Measurements from ENCODE around the gene CHRNG.

CHRNG gene

GRCh38 chr2:232588680-232589585 is 49.4 kb downstream of the CHRNG start:
- Histone ChIP-seq H2AFZ (ENCODE audit: low read depth, low read length) (no peak overlapping the region), H3K36me3 (replicated peaks; ENCODE audit: low read depth, low read length) (no peaks in the 10 kb centered on the region), H3K27me3 (ENCODE audit: low read depth, low read length) (no peaks in the 10 kb centered on the region), H3K9me3 (ENCODE audit: insufficient read depth, low read length) (no peaks in the 10 kb centered on the region), H3K4me1 (ENCODE audit: low read length) (no peaks in the 10 kb centered on the region), H3K4me2 (ENCODE audit: low read length) (no peak overlapping the region), H3K4me3 (ENCODE audit: low read length) (no peak overlapping the region), H3K9ac (ENCODE audit: low read length) (no peak overlapping the region), H4K20me1 (ENCODE audit: insufficient read depth, low read length) (no peaks in the 10 kb centered on the region), H3K27ac (ENCODE audit: low read length) (no peak overlapping the region), H3K79me2 (ENCODE audit: low read length) (no peaks in the 10 kb centered on the region)
- no peak for TF ChIP-seq EZH2phosphoT487 (IDR thresholded peaks at IDR 0.05; ENCODE audit: low read depth)
- no peak for TF ChIP-seq CTCF (IDR thresholded peaks at IDR 0.05; ENCODE audit: low read depth, low read length)

- no peak overlapping the region for H3K27ac ChIP-seq (ENCODE audit: low read length)
- H2AFZ ChIP-seq (ENCODE audit: low read depth, low read length) = no peak overlapping the region
Measured at GRCh38 chr2:232592772-232593395, 53.4 kb downstream of the CHRNG start.

GRCh38 chr2:232593982-232594381 is 54.5 kb downstream of the CHRNG start:
- H3K79me2 ChIP-seq (ENCODE audit: low read length) = no peaks in the 10 kb centered on the region
- no peak overlapping the region for H3K9ac ChIP-seq (ENCODE audit: low read length)
- no peak overlapping the region for H3K4me2 ChIP-seq (ENCODE audit: low read length)
- no peak overlapping the region for H3K27ac ChIP-seq (ENCODE audit: low read length)
- no peak overlapping the region for H2AFZ ChIP-seq (ENCODE audit: low read depth, low read length)
- TF ChIP-seq CTCF (IDR thresholded peaks at IDR 0.05; ENCODE audit: low read depth, low read length) = no peak
- TF ChIP-seq EZH2phosphoT487 (IDR thresholded peaks at IDR 0.05; ENCODE audit: low read depth) = no peak
- no peaks in the 10 kb centered on the region for H3K9me3 ChIP-seq (ENCODE audit: insufficient read depth, low read length)
- H3K4me3 ChIP-seq (ENCODE audit: low read length) = no peak overlapping the region
- H3K36me3 ChIP-seq (replicated peaks; ENCODE audit: low read depth, low read length) = no peaks in the 10 kb centered on the region
- H3K4me1 ChIP-seq (ENCODE audit: low read length) = no peaks in the 10 kb centered on the region
- H3K27me3 ChIP-seq (ENCODE audit: low read depth, low read length) = no peaks in the 10 kb centered on the region
- H4K20me1 ChIP-seq (ENCODE audit: insufficient read depth, low read length) = no peaks in the 10 kb centered on the region

More at GRCh38 chr2:232592772-232593395, 53.4 kb downstream of the CHRNG start:
- no peaks in the 10 kb centered on the region for H3K36me3 ChIP-seq (replicated peaks; ENCODE audit: low read depth, low read length)
- H4K20me1 ChIP-seq (ENCODE audit: insufficient read depth, low read length) = no peaks in the 10 kb centered on the region
- H3K9ac ChIP-seq (ENCODE audit: low read length) = no peak overlapping the region
- no peak for TF ChIP-seq CTCF (IDR thresholded peaks at IDR 0.05; ENCODE audit: low read depth, low read length)
- no peak for TF ChIP-seq EZH2phosphoT487 (IDR thresholded peaks at IDR 0.05; ENCODE audit: low read depth)
- no peaks in the 10 kb centered on the region for H3K9me3 ChIP-seq (ENCODE audit: insufficient read depth, low read length)
- H3K79me2 ChIP-seq (ENCODE audit: low read length) = no peaks in the 10 kb centered on the region
- H3K4me3 ChIP-seq (ENCODE audit: low read length) = no peak overlapping the region
- H3K27me3 ChIP-seq (ENCODE audit: low read depth, low read length) = no peaks in the 10 kb centered on the region
- no peak overlapping the region for H3K4me2 ChIP-seq (ENCODE audit: low read length)
- H3K4me1 ChIP-seq (ENCODE audit: low read length) = no peaks in the 10 kb centered on the region

All from OCI-LY3 (cell line).